Nephron (organoid): Measurements from ENCODE around the gene ZDHHC19.

Experiments used
- H3K27ac Mint-ChIP-seq, 3 experiments: 2 replicates each; pipeline ENCODE4 v1.8.0; 2020; ENCODE audit warnings: mixed read lengths in 3 of 3, mild to moderate bottlenecking in 2 of 3, moderate library complexity in 1 of 3
- H3K27me3 Mint-ChIP-seq: 2 replicates; pipeline ENCODE4 v1.8.0; 2021; ENCODE audit warnings: low read depth, mild to moderate bottlenecking, moderate library complexity, mixed read lengths
- H3K36me3 Mint-ChIP-seq: 2 replicates; pipeline ENCODE4 v1.8.0; 2020; ENCODE audit warnings: low read depth, mixed read lengths
- H3K4me1 Mint-ChIP-seq: 2 replicates; pipeline ENCODE4 v1.8.0; 2020; ENCODE audit warnings: mixed read lengths
- H3K4me3 Mint-ChIP-seq, 3 experiments: 2 replicates each; pipeline ENCODE4 v1.8.0; 2020; ENCODE audit warnings: mild to moderate bottlenecking in 3 of 3, mixed read lengths in 3 of 3, moderate library complexity in 2 of 3
- H3K9me3 Mint-ChIP-seq: 2 replicates; pipeline ENCODE4 v1.8.0; 2020; ENCODE audit warnings: mixed read lengths
- TF ChIP-seq, protein P1 (sequence below), 3 experiments: fragments of 200-600 bp; sonication (generic); IDR thresholded peaks; one replicate each; pipeline ENCODE4 v1.5.0; 2021; ENCODE audit warnings: antibody characterized with exemption in 3 of 3; ENCODE audit not compliant: unreplicated experiment in 3 of 3

Gene ZDHHC19

DNA sequence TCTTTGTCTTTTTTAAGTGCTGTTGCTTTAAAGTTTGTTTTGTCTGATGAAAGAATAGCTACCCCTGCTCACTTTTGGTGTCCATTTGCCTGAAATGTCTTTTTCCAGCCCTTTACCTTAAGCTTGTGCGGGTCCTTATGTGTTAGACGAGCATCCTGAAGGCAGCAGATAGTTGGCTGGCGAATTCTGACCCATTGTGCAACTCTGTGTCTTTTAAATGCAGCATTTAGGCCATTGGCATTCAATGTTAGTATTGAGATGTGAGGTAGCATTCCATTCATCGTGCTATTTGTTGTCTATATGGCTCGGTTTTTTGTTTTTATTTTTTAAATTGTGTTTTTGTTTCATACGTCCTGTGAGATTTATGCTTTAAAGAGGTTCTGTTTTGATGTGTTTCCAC, 55.0 kb downstream of the ZDHHC19 start:
- peaks cover 5% of the 10 kb centered on the region for H3K4me1 Mint-ChIP-seq
- no peaks in the 10 kb centered on the region for H3K27me3 Mint-ChIP-seq
- no peak overlapping the region for H3K4me3 Mint-ChIP-seq

DNA sequence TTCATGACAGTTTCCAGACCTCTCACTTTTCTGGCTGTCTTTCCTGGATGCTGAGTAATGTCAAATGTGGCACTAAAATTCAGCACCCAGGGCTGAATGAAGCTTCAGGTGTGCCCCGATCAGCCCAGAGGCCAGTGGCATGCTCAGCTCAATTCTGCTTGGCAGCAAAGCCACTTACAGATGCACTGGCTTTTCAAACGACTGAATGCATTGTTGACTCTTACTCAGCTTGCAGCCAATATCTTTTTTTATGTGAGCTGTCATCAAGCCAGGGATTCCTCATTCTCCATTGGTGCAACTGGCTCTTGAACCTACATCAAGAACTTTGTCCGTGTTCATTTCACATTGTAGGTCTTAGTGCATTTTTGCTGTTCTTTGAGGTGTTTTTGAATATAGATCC, 60.7 kb downstream of the ZDHHC19 start:
- Mint-ChIP-seq H3K9me3 (peaks cover 26% of the 10 kb centered on the region), H3K27ac (no peak overlapping the region), H3K4me3 (no peak overlapping the region), H3K36me3 (no peaks in the 10 kb centered on the region), H3K27me3 (peaks cover 6% of the 10 kb centered on the region), H3K4me1 (no peaks in the 10 kb centered on the region)
- TF ChIP-seq, protein P1, sequence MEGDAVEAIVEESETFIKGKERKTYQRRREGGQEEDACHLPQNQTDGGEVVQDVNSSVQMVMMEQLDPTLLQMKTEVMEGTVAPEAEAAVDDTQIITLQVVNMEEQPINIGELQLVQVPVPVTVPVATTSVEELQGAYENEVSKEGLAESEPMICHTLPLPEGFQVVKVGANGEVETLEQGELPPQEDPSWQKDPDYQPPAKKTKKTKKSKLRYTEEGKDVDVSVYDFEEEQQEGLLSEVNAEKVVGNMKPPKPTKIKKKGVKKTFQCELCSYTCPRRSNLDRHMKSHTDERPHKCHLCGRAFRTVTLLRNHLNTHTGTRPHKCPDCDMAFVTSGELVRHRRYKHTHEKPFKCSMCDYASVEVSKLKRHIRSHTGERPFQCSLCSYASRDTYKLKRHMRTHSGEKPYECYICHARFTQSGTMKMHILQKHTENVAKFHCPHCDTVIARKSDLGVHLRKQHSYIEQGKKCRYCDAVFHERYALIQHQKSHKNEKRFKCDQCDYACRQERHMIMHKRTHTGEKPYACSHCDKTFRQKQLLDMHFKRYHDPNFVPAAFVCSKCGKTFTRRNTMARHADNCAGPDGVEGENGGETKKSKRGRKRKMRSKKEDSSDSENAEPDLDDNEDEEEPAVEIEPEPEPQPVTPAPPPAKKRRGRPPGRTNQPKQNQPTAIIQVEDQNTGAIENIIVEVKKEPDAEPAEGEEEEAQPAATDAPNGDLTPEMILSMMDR (IDR thresholded peaks at IDR 0.05; ENCODE audit: unreplicated experiment in 3 of 3) = no peak

More for the DNA sequence above, 55.0 kb downstream of the ZDHHC19 start:
- Mint-ChIP-seq H3K36me3 (no peaks in the 10 kb centered on the region), H3K27ac (no peak overlapping the region), H3K9me3 (peaks cover 4% of the 10 kb centered on the region)
- TF ChIP-seq, protein P1 (IDR thresholded peaks at IDR 0.05; ENCODE audit: unreplicated experiment in 3 of 3) = no peak

DNA sequence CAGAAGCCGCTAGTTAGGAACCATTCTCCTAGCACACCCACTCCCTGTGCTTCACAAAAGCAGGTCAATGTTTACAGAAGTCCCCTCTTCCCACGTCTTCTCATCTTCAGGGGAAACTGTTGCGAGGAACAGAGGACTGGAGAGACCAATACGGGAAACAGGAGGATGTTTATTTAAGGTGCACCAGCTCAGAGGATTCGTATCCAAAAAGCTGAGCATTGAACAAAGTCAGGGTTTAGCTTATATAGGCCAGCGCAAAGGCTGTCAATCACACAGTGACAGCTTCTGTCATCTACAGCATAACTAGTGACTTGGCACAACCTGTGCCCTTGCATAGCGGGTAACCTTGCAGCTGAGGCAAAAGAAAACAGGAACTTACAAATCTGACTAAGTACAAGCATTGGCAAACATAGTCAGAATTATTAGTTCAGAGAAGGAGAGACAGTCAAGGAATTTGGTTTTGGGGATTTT, 61.3 kb downstream of the ZDHHC19 start:
- no peak overlapping the region for H3K27ac Mint-ChIP-seq
- H3K4me3 Mint-ChIP-seq = no peak overlapping the region
- H3K4me1 Mint-ChIP-seq = no peaks in the 10 kb centered on the region
- peaks cover 6% of the 10 kb centered on the region for H3K27me3 Mint-ChIP-seq
- H3K36me3 Mint-ChIP-seq = no peaks in the 10 kb centered on the region
- H3K9me3 Mint-ChIP-seq = peaks cover 26% of the 10 kb centered on the region
- TF ChIP-seq, protein P1 (IDR thresholded peaks at IDR 0.05; ENCODE audit: unreplicated experiment in 3 of 3) = no peak

DNA sequence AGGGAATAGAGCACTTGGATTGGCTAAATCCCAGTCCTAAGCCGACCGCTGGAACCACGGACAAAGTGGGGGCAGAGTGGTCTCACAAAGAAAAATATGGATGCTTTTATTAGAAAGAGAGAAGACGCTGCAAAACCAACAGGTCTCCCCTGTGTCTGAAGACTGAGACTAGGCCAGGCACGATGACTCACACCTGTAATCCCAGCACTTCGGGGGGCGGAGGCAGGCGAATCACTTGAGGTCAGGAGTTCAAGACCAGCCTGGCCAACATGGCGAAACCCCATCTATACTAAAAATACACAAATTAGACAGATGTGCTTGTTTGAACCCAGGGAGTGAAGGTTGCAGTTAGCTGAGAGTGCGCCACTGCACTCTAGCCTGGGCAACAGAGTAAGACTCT, 61.8 kb downstream of the ZDHHC19 start:
- Mint-ChIP-seq H3K27me3 (peaks cover 6% of the 10 kb centered on the region), H3K36me3 (no peaks in the 10 kb centered on the region), H3K4me3 (no peak overlapping the region), H3K4me1 (no peaks in the 10 kb centered on the region), H3K9me3 (peaks cover 26% of the 10 kb centered on the region), H3K27ac (no peak overlapping the region)
- TF ChIP-seq, protein P1 (IDR thresholded peaks at IDR 0.05; ENCODE audit: unreplicated experiment in 3 of 3) = no peak
